H9 (cell line): ENCODE measurements around the gene CELF5. TPM values are rescaled to one million over a fixed set of nuclear protein-coding genes. Genes with fewer than 3 reads are reported as not detected.

Experiments used
- DNase-seq: peaks from one replicate; pipeline ENCODE4 v3.0.0-alpha.2; 2017
- H2AFZ ChIP-seq: one replicate; pipeline ENCODE4 v1.6.1; 2013; ENCODE audit warnings: mild to moderate bottlenecking, low read length, control low read depth, moderate library complexity
- H2AK5ac ChIP-seq: 2 replicates; pipeline ENCODE4 v1.6.1; 2013; ENCODE audit warnings: low read length, control low read depth, mixed read lengths; ENCODE audit not compliant: insufficient read length
- H2BK120ac ChIP-seq: one replicate; pipeline ENCODE4 v1.6.1; 2013; ENCODE audit warnings: low read depth, mild to moderate bottlenecking, low read length, control low read depth, inconsistent platforms; ENCODE audit not compliant: poor library complexity, severe bottlenecking
- H2BK12ac ChIP-seq: 2 replicates; pipeline ENCODE4 v1.6.1; 2013; ENCODE audit warnings: low read length, control low read depth, mixed read lengths, low read depth; ENCODE audit not compliant: insufficient read length
- H2BK15ac ChIP-seq: 2 replicates; pipeline ENCODE4 v1.6.1; 2013; ENCODE audit warnings: low read depth, low read length, control low read depth
- H2BK20ac ChIP-seq: one replicate; pipeline ENCODE4 v1.6.1; 2013; ENCODE audit warnings: low read depth, mild to moderate bottlenecking, low read length, control low read depth, inconsistent platforms; ENCODE audit not compliant: poor library complexity, severe bottlenecking
- H2BK5ac ChIP-seq: 2 replicates; pipeline ENCODE4 v1.6.1; 2013; ENCODE audit warnings: low read length, control low read depth, mixed read lengths; ENCODE audit not compliant: insufficient read length
- H3K14ac ChIP-seq: 2 replicates; pipeline ENCODE4 v1.6.1; 2013; ENCODE audit warnings: low read length, control low read depth; ENCODE audit not compliant: insufficient read depth
- H3K18ac ChIP-seq: 2 replicates; pipeline ENCODE4 v1.6.1; 2013; ENCODE audit warnings: low read depth, mild to moderate bottlenecking, mixed read lengths, low read length, control low read depth; ENCODE audit not compliant: insufficient read length
- H3K23ac ChIP-seq: 2 replicates; pipeline ENCODE4 v1.6.1; 2013; ENCODE audit warnings: low read length, control low read depth, mixed read lengths, low read depth; ENCODE audit not compliant: insufficient read length
- H3K23me2 ChIP-seq: 2 replicates; pipeline ENCODE4 v1.6.1; 2013; ENCODE audit warnings: low read depth, mild to moderate bottlenecking, mixed read lengths, low read length, control low read depth; ENCODE audit not compliant: insufficient read length, poor library complexity, severe bottlenecking
- H3K27ac ChIP-seq: 2 replicates; pipeline ENCODE4 v1.5.1; 2013; ENCODE audit warnings: low read length, control low read depth, mixed read lengths, low read depth; ENCODE audit not compliant: insufficient read length
- H3K27me3 ChIP-seq: 2 replicates; pipeline ENCODE4 v1.6.1; 2013; ENCODE audit warnings: low read length, control low read depth, inconsistent platforms; ENCODE audit not compliant: insufficient read depth
- H3K4ac ChIP-seq: 2 replicates; pipeline ENCODE4 v1.6.1; 2013; ENCODE audit warnings: low read depth, mild to moderate bottlenecking, control low read depth, inconsistent platforms, low read length, moderate library complexity
- H3K4me1 ChIP-seq: 2 replicates; pipeline ENCODE4 v1.6.1; 2013; ENCODE audit warnings: low read length, control low read depth, inconsistent platforms; ENCODE audit not compliant: insufficient read depth
- H3K4me2 ChIP-seq: 2 replicates; pipeline ENCODE4 v1.6.1; 2013; ENCODE audit warnings: low read length, control low read depth, mixed read lengths; ENCODE audit not compliant: insufficient read length, insufficient read depth
- H3K56ac ChIP-seq: 2 replicates; pipeline ENCODE4 v1.6.1; 2013; ENCODE audit warnings: low read depth, mild to moderate bottlenecking, mixed read lengths, low read length, control low read depth; ENCODE audit not compliant: insufficient read length
- H3K79me1 ChIP-seq: 2 replicates; pipeline ENCODE4 v1.6.1; 2013; ENCODE audit warnings: low read depth, mild to moderate bottlenecking, moderate library complexity, low read length, control low read depth, inconsistent platforms; ENCODE audit not compliant: insufficient read depth, poor library complexity, severe bottlenecking
- H3K79me2 ChIP-seq: 2 replicates; pipeline ENCODE4 v1.6.1; 2013; ENCODE audit warnings: low read length, control low read depth, inconsistent platforms; ENCODE audit not compliant: insufficient read depth
- H3K9ac ChIP-seq: 2 replicates; pipeline ENCODE4 v1.6.1; 2013; ENCODE audit warnings: low read length, control low read depth, mixed read lengths; ENCODE audit not compliant: insufficient read length; ENCODE audit errors: extremely low read depth
- H3K9me3 ChIP-seq: one replicate; pipeline ENCODE4 v1.6.1; 2013; ENCODE audit warnings: low read depth, low read length, inconsistent platforms; ENCODE audit not compliant: control insufficient read depth
- H3T11ph ChIP-seq: one replicate; pipeline ENCODE4 v1.6.1; 2013; ENCODE audit warnings: mild to moderate bottlenecking, low read length, control low read depth, inconsistent platforms
- H4K20me1 ChIP-seq: one replicate; pipeline ENCODE4 v1.6.1; 2013; ENCODE audit not compliant: control insufficient read depth, insufficient read length, insufficient read depth
- H4K5ac ChIP-seq: 2 replicates; pipeline ENCODE4 v1.6.1; 2013; ENCODE audit warnings: low read depth, mild to moderate bottlenecking, mixed read lengths, low read length, control low read depth; ENCODE audit not compliant: insufficient read length
- H4K8ac ChIP-seq: replicated peaks from 2 replicates; pipeline ENCODE4 v1.6.1; 2013; ENCODE audit warnings: low read length, control low read depth, mixed read lengths, low read depth; ENCODE audit not compliant: insufficient read length
- H4K91ac ChIP-seq: 2 replicates; pipeline ENCODE4 v1.6.1; 2013; ENCODE audit warnings: low read depth, mild to moderate bottlenecking, moderate library complexity, mixed read lengths, low read length, control low read depth; ENCODE audit not compliant: insufficient read length
- H3K27ac Mint-ChIP-seq, 3 experiments: 2 replicates in 2 of 3; 3 replicates in 1 of 3; pipeline ENCODE4 v1.8.0; 2020 to 2021; ENCODE audit warnings: mixed read lengths in 3 of 3, mild to moderate bottlenecking in 1 of 3, moderate library complexity in 1 of 3
- H3K27me3 Mint-ChIP-seq: 2 replicates; pipeline ENCODE4 v1.8.0; 2021; ENCODE audit warnings: low read depth, mild to moderate bottlenecking, moderate library complexity, mixed read lengths
- H3K36me3 Mint-ChIP-seq, 3 experiments: 2 replicates in 2 of 3; 3 replicates in 1 of 3; pipeline ENCODE4 v1.8.0; 2020 to 2021; ENCODE audit warnings: low read depth in 3 of 3, mixed read lengths in 3 of 3; ENCODE audit not compliant: insufficient read depth in 1 of 3
- H3K4me1 Mint-ChIP-seq, 2 experiments: 2 replicates each; pipeline ENCODE4 v1.8.0; 2020; ENCODE audit warnings: mixed read lengths in 2 of 2
- H3K4me3 Mint-ChIP-seq, 2 experiments: 2 replicates in 1 of 2; 3 replicates in 1 of 2; pipeline ENCODE4 v1.8.0; 2020 to 2021; ENCODE audit warnings: mild to moderate bottlenecking in 2 of 2, mixed read lengths in 2 of 2, moderate library complexity in 1 of 2
- H3K9me3 Mint-ChIP-seq, 2 experiments: 2 replicates in 1 of 2; 3 replicates in 1 of 2; pipeline ENCODE4 v1.8.0; 2020; ENCODE audit warnings: mild to moderate bottlenecking in 2 of 2, mixed read lengths in 2 of 2, moderate library complexity in 1 of 2
- WGBS: extraction: QIAGEN DNeasy Blood & Tissue Kit; methylation state at CpG from one replicate; pipeline ENCODE4 v1.1.7; 2013; ENCODE audit warnings: missing lambda C conversion rate, low lambda C conversion rate, mixed read lengths; ENCODE audit not compliant: insufficient read length; ENCODE audit errors: extremely low coverage; 5-methylcytosine and 5-hydroxymethylcytosine counted together
- total RNA-seq: library from RNA; stranded (reverse); gene quantifications from 2 replicates; pipeline ENCODE4 v1.2.1, GENCODE V29; 2021
- TF ChIP-seq, protein P1 (sequence below): fragments of 200-600 bp; sonication (generic); conservative IDR thresholded peaks from 3 replicates; pipeline ENCODE4 v1.8.0; 2021; ENCODE audit warnings: antibody characterized with exemption, mild to moderate bottlenecking

Gene CELF5
- total RNA-seq, 1 experiment from 2014 or later = 4.8 TPM

DNA sequence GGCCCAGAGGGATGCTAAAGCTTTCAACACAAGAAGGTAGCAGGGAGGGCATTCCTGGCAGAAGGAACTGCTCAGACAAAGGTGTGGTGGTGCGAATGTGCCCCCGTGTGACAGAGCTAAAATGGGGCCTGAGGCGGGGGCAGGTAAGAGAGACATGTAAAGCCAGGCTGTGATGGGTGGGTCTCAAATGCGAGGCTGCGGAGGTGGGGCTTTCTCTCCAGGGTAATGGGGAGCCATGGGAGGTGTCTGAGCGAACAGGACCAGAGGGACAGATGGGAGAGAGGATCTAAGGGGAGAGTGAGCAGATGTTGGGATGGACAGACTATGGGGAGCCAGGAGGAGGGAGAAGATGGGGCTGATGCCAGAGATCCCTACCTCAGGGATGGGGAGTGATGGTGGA lies 97.2 kb downstream of the CELF5 start:
- Histone ChIP-seq H4K91ac (no peak overlapping the region), H2BK20ac (no peak overlapping the region), H3K79me1 (no peaks in the 10 kb centered on the region), H3K14ac (no peak overlapping the region), H3K23ac (no peak overlapping the region), H3K23me2 (no peaks in the 10 kb centered on the region), H2AK5ac (no peak overlapping the region), H3K9ac (no peak overlapping the region), H2BK12ac (no peak overlapping the region), H3K27ac (no peak overlapping the region), H2BK120ac (no peak overlapping the region), H2BK5ac (no peak overlapping the region), H2AFZ (no peak overlapping the region), H3K4ac (no peak overlapping the region), H3K27me3 (no peaks in the 10 kb centered on the region; the same call in 1 of the 2 replicates), H3T11ph (no peak overlapping the region), H3K9me3 (no peaks in the 10 kb centered on the region), H4K8ac (no peak overlapping the region), H3K79me2 (no peaks in the 10 kb centered on the region), H4K5ac (no peak overlapping the region), H3K4me1 (no peaks in the 10 kb centered on the region), H3K18ac (no peak overlapping the region), H3K56ac (no peak overlapping the region), H4K20me1 (no peaks in the 10 kb centered on the region), H2BK15ac (no peak overlapping the region), H3K4me2 (no peak overlapping the region)
- no CpG with 5 or more reads among the region's 6 CpGs for WGBS
- no peak for DNase-seq
- no peak overlapping the region for H3K27ac Mint-ChIP-seq
- H3K9me3 Mint-ChIP-seq = no peaks in the 10 kb centered on the region; a peak in 2 of 5 replicates
- H3K27me3 Mint-ChIP-seq = peaks cover 46% of the 10 kb centered on the region
- TF ChIP-seq, protein P1, sequence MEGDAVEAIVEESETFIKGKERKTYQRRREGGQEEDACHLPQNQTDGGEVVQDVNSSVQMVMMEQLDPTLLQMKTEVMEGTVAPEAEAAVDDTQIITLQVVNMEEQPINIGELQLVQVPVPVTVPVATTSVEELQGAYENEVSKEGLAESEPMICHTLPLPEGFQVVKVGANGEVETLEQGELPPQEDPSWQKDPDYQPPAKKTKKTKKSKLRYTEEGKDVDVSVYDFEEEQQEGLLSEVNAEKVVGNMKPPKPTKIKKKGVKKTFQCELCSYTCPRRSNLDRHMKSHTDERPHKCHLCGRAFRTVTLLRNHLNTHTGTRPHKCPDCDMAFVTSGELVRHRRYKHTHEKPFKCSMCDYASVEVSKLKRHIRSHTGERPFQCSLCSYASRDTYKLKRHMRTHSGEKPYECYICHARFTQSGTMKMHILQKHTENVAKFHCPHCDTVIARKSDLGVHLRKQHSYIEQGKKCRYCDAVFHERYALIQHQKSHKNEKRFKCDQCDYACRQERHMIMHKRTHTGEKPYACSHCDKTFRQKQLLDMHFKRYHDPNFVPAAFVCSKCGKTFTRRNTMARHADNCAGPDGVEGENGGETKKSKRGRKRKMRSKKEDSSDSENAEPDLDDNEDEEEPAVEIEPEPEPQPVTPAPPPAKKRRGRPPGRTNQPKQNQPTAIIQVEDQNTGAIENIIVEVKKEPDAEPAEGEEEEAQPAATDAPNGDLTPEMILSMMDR = no peak
- no peaks in the 10 kb centered on the region for H3K36me3 Mint-ChIP-seq
- H3K4me1 Mint-ChIP-seq = no peaks in the 10 kb centered on the region
- H3K4me3 Mint-ChIP-seq = no peak overlapping the region
